Memory B cell (primary cell): ENCODE measurements around the gene AP3S1.
A peak's percentile ranks its signal among the peaks of the same experiment; 100 is the strongest.
"Not testable (repeated sequence)": the region's sequence is repeated elsewhere in the genome, so short reads cannot be mapped to it uniquely, and the experiment has no call there.

ENCODE experiments used
- ATAC-seq: fragments of 150-1000 bp; cut with Tn5 transposase; 2 replicates; pipeline ENCODE4 v1.10.0; 2021; ENCODE audit warnings: low read depth, mild to moderate bottlenecking, moderate library complexity
- DNase-seq, 2 donors: peaks; one replicate each; pipeline ENCODE4 v3.0.0; 2022; ENCODE audit warnings: low spot score in 2 of 2
- H3K27ac Mint-ChIP-seq: one replicate; pipeline ENCODE4 v1.8.0; 2022; ENCODE audit warnings: mild to moderate bottlenecking, moderate library complexity, mixed read lengths
- H3K27me3 Mint-ChIP-seq: one replicate; pipeline ENCODE4 v1.8.0; 2022; ENCODE audit warnings: mixed read lengths
- H3K36me3 Mint-ChIP-seq: one replicate; pipeline ENCODE4 v1.8.0; 2022; ENCODE audit warnings: mild to moderate bottlenecking, mixed read lengths
- H3K4me1 Mint-ChIP-seq: one replicate; pipeline ENCODE4 v1.8.0; 2022; ENCODE audit warnings: mixed read lengths
- H3K4me3 Mint-ChIP-seq: one replicate; pipeline ENCODE4 v1.8.0; 2022; ENCODE audit warnings: mild to moderate bottlenecking, moderate library complexity, mixed read lengths
- H3K9me3 Mint-ChIP-seq: one replicate; pipeline ENCODE4 v1.8.0; 2022; ENCODE audit warnings: mixed read lengths

Gene AP3S1

DNA sequence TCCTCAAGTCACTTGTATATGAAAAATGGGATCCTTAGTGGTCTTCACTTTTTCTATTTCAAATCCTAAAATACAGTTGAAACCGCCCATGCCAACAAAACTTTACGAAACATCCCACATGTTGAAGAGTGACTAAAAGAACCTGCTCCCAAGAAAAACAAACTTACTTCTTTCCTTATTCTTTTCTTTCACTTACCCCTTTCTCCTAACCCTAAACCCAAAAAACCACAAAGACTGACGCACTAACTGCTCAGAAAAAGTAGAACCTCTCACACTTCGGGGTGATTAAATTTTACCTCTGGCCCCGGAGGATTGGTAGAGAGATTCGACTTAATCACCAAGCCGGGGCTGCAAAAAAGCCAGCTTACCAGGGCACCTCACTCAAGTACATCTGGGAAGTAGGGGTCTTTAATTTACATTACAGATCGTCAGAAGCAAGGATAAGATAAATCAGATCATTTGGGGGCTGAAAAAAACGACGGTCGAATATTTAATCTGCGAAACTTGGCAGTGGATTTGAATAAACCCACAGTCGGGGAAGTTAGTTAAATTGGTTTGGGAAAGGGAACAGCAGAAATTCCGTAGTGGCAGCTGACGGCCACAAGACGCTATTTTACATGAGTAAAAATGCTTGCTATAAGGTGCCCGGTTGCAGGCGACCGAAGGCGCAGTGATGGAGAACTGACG lies 26.6 kb upstream of the AP3S1 start:
- Mint-ChIP-seq H3K36me3 (no peaks in the 10 kb centered on the region), H3K27me3 (peaks cover 31% of the 10 kb centered on the region), H3K4me1 (peaks cover 15% of the 10 kb centered on the region), H3K9me3 (no peaks in the 10 kb centered on the region), H3K27ac (no peak overlapping the region), H3K4me3 (peak overlapping the region; percentile 65)
- ATAC-seq (peak; percentile 40), DNase-seq (no peak)

GRCh38 chr5:115815693-115816225 lies 26.0 kb upstream of the AP3S1 start:
- Mint-ChIP-seq H3K36me3 (no peaks in the 10 kb centered on the region), H3K9me3 (no peaks in the 10 kb centered on the region), H3K27ac (no peak overlapping the region), H3K4me3 (peak overlapping the region; percentile 75), H3K4me1 (peaks cover 15% of the 10 kb centered on the region), H3K27me3 (peaks cover 31% of the 10 kb centered on the region)
- peak in 1 of 2 donors; percentile 20 for DNase-seq
- peak; percentile 13 for ATAC-seq

DNA sequence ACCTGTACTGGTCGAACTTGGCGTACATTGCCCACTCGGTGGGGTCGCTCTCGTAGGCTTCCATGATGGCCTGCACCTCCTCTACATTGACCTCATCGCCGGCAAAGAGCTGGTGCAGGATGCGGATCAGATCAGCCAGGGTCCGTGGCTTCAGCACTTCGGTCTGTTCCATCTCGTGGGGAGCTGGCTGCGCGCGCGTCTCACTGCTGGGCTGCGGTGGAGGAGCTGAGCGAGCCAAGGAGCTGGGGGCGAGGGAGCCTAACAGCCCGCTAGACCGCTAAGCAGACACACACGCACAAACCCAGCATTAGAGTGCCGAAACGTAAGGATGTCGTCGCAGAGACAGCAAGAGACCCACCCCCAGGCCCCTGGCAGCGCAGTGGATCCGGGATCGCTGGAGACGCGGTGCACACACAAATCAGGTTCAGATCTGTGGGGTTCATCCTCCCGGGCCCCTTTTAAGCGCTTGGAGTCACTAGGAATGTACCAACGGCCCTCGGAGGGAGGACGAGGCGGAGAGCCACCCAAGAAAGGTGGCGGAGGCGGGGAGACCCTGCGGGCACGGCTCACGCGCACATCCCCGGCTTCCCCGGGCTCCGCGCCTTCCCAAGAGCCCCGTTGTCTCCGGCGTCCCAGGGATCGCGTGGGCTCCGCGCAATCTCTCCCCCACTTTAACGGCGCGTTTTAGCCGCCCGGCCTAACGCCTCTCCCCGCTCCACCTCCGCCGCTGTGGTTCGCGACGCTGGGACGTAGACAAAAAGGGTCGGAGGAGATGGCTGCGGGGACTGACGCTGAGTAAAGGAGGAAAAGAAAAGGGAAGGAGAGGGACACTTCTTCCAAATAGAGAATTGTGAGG lies 25.3 kb upstream of the AP3S1 start, which contains the start of gene CDO1:
TSS of gene CDO1 (minus strand) at position 434 of the 856 bp plus-strand sequence. CDS start at position 172, 262 bp downstream.
- no peaks in the 10 kb centered on the region for H3K36me3 Mint-ChIP-seq
- DNase-seq (peak in 1 of 2 donors; percentile 22), ATAC-seq (peak; percentile 67)
- peak within 1 kb of the TSS; percentile 75 for H3K4me3 Mint-ChIP-seq
- H3K27me3 Mint-ChIP-seq, result peaks cover 29% of the 10 kb centered on the region
- no peaks in the 10 kb centered on the region for H3K9me3 Mint-ChIP-seq
- H3K4me1 Mint-ChIP-seq, result peaks cover 15% of the 10 kb centered on the region
- no peak within 1 kb of the TSS for H3K27ac Mint-ChIP-seq

DNA sequence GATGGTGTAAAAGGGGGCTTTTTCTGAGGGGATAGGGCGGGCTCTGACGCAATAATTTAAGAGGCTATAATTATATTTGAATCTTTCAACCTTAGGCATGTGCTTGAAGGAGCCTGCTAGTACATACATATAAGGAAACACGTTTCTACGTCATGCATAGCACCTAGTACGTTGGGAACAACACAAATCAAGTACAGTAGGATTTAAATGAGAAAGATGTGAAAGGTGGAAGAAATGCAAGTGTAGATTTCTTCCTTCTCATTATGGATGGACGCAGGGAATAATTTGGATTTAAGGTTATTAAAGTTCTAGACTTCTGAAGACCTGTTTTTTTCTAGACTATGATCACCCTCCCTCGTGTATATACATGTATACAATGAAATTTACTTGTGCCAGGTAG lies 24.3 kb upstream of the AP3S1 start:
- Mint-ChIP-seq H3K27ac (no peak overlapping the region), H3K36me3 (no peaks in the 10 kb centered on the region), H3K4me1 (peaks cover 15% of the 10 kb centered on the region), H3K4me3 (no peak overlapping the region), H3K9me3 (peaks cover 2% of the 10 kb centered on the region), H3K27me3 (peaks cover 29% of the 10 kb centered on the region)
- ATAC-seq (no peak), DNase-seq (no peak)

DNA sequence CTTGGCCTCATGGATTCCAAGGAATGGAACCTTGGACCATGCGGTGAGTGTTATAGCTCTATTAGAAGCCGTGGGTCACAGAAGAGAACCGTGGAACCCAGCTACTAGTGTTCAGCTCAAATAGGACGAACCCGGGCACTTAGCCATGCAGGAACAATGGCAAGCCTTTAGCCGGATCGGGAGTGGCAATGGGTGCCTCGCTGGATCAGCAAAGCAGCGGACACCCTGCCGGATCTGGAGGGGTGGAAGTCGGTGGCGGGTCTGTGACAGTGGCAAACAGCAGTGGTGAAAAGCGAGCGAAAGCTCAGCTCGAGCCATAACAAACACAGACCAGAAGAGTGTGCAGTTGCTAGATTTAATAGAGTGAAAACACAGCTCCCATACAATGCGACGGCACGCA lies 22.9 kb upstream of the AP3S1 start:
- Mint-ChIP-seq H3K27me3 (peaks cover 26% of the 10 kb centered on the region), H3K9me3 (peaks cover 2% of the 10 kb centered on the region)
- no peak for ATAC-seq

GRCh38 chr5:115820846-115821245 lies 20.9 kb upstream of the AP3S1 start:
- Mint-ChIP-seq H3K27ac (no peak overlapping the region), H3K36me3 (no peaks in the 10 kb centered on the region), H3K4me1 (peaks cover 6% of the 10 kb centered on the region), H3K27me3 (peaks cover 14% of the 10 kb centered on the region), H3K4me3 (no peak overlapping the region), H3K9me3 (peaks cover 2% of the 10 kb centered on the region)
- DNase-seq, result no peak
- ATAC-seq, result no peak

More for the DNA sequence above, 22.9 kb upstream of the AP3S1 start:
- no peak overlapping the region for H3K4me3 Mint-ChIP-seq
- DNase-seq, result no peak
- peaks cover 15% of the 10 kb centered on the region for H3K4me1 Mint-ChIP-seq
- no peaks in the 10 kb centered on the region for H3K36me3 Mint-ChIP-seq
- H3K27ac Mint-ChIP-seq, result no peak overlapping the region

DNA sequence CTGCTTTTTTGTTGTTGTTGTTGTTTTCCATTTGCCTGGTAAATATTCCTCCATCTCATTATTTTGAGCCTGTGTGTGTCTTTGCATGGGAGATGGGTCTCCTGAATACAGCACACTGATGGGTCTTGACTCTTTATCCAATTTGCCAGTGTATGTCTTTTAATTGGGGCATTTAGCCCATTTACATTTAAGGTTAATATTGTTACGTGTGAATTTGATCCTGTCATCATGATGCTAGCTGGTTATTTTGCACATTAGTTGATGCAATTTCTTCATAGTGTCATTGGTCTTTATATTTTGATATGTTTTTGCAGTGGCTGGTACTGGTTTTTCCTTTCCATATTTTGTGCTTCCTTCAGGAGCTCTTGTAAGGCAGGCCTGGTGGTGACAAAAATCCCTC lies 16.8 kb upstream of the AP3S1 start:
- not testable (repeated sequence) for H3K9me3 Mint-ChIP-seq, H3K27ac Mint-ChIP-seq, ATAC-seq, H3K27me3 Mint-ChIP-seq, H3K4me1 Mint-ChIP-seq, H3K4me3 Mint-ChIP-seq, H3K36me3 Mint-ChIP-seq, DNase-seq

DNA sequence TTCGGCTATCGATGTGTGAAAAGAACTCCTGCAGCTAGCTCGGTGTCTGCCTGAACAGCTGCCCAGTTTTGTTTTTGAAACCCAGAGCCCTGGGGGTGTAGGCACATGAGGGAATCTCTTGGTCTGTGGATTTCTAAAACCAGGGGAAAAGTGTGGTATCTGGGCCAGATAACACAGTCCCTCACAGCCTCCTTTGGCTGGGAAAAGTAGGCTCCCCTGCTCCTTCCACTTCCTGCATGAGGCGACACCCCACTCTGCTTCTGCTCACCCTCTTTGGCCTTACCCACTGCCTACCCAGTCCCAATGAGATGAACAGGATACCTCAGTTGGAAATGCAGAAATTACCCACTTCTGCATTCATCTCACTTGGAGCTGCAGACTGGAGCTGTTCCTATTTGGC lies 15.8 kb upstream of the AP3S1 start:
- H3K4me1 Mint-ChIP-seq, result peaks cover 2% of the 10 kb centered on the region
- no peak overlapping the region for H3K4me3 Mint-ChIP-seq
- DNase-seq (no peak), ATAC-seq (no peak)
- no peak overlapping the region for H3K27ac Mint-ChIP-seq
- H3K36me3 Mint-ChIP-seq, result peaks cover 10% of the 10 kb centered on the region
- peaks cover 2% of the 10 kb centered on the region for H3K27me3 Mint-ChIP-seq
- peaks cover 4% of the 10 kb centered on the region for H3K9me3 Mint-ChIP-seq

- Mint-ChIP-seq H3K9me3 (peaks cover 2% of the 10 kb centered on the region), H3K4me1 (peaks cover 4% of the 10 kb centered on the region), H3K4me3 (no peak overlapping the region), H3K27me3 (peaks cover 2% of the 10 kb centered on the region), H3K27ac (no peak overlapping the region), H3K36me3 (peaks cover 26% of the 10 kb centered on the region)
- DNase-seq, result no peak
- no peak for ATAC-seq
Observed at GRCh38 chr5:115829913-115830312, 11.8 kb upstream of the AP3S1 start.

DNA sequence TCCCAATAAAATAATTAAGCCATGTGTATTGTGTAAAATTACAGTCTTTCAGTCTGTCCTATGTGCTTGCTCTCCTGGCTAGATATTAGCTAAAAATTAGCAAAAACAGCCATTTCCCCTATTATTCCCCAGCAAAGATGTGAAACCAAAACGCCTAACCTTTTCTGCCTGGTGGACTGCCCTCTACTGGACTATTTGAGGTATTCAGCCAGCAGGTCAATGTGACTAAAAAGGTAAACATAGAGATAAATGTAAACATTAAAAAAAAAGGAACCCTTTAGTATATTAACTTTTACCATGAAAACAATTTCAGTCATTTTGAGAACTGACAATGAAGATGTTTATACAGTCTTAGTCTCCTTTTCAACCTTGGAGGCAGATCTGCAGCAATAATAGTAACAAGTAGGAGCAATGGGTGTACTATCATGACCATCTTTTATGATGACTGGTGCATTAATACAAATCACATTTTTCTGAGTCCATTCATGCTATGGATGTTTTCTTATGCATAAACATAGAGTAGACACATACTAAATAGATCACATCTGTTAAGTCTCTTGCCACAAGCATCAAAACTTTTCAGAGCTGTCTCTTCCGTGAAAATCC lies 10.5 kb upstream of the AP3S1 start:
- Mint-ChIP-seq H3K27me3 (no peaks in the 10 kb centered on the region), H3K9me3 (peaks cover 2% of the 10 kb centered on the region), H3K4me1 (peaks cover 4% of the 10 kb centered on the region), H3K36me3 (peaks cover 34% of the 10 kb centered on the region), H3K27ac (peak overlapping the region; percentile 3), H3K4me3 (no peak overlapping the region)
- ATAC-seq (peak; percentile 76), DNase-seq (peak; percentile 24 to 34)

GRCh38 chr5:115835481-115835880 lies 6.3 kb upstream of the AP3S1 start:
- ATAC-seq (no peak), DNase-seq (no peak)
- Mint-ChIP-seq H3K36me3 (peaks cover 31% of the 10 kb centered on the region), H3K27ac (no peak overlapping the region), H3K4me1 (peaks cover 12% of the 10 kb centered on the region), H3K4me3 (no peak overlapping the region), H3K9me3 (no peaks in the 10 kb centered on the region), H3K27me3 (no peaks in the 10 kb centered on the region)

DNA sequence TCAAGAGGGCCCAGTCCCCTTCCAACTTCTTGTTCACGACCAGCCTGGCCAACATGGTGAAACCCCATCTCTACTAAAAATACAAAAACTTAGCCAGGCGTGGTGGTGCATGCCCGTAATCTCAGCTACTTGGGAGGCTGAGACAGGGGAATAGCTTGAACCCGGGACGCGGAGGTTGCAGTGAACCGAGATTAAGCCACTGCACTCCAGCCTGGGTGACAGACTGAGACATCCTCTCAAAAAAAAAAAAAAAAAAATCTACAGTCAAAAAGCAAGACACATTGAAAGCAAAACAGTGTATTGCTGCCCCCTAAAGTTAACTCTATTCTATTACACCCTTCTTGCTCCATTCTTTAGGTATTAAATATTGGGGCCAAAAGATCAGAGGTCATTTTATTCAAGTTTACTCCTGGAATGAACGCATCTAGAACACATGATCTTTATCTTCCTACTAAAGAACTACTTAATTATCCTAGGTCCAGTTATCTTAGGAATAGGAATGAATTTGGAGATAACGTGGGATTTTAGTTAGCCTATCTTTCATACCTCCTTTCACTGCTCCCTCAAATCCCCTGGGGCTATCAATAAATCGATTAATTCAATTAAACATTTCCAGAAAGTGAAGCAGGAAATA lies 2.7 kb upstream of the AP3S1 start:
- ATAC-seq (peak; percentile 7), DNase-seq (peak in 1 of 2 donors; percentile 54)
- Mint-ChIP-seq H3K4me3 (peak overlapping the region; percentile 49), H3K4me1 (peaks cover 17% of the 10 kb centered on the region), H3K9me3 (no peaks in the 10 kb centered on the region), H3K27ac (peak overlapping the region; percentile 50), H3K36me3 (peaks cover 20% of the 10 kb centered on the region), H3K27me3 (no peaks in the 10 kb centered on the region)

- no peaks in the 10 kb centered on the region for H3K27me3 Mint-ChIP-seq
- H3K4me1 Mint-ChIP-seq, result peaks cover 27% of the 10 kb centered on the region
- H3K36me3 Mint-ChIP-seq, result peaks cover 7% of the 10 kb centered on the region
- peak overlapping the region; percentile 95 for H3K4me3 Mint-ChIP-seq
- no peak for ATAC-seq
- H3K27ac Mint-ChIP-seq, result peak overlapping the region; percentile 99
- no peak for DNase-seq
- H3K9me3 Mint-ChIP-seq, result no peaks in the 10 kb centered on the region
Observed at GRCh38 chr5:115840873-115841272, 862 bp upstream of the AP3S1 start.
